Lung (tissue), 12 donors: ENCODE measurements around the gene FAM13C. TPM values are rescaled to one million over a fixed set of nuclear protein-coding genes. Genes with fewer than 3 reads are reported as not detected.

Source experiments
- ATAC-seq: fragments of 200-7000 bp; cut with Tn5 transposase; one replicate; pipeline ENCODE4 v1.9.1; 2020; ENCODE audit warnings: moderate number of reproducible peaks; ENCODE audit not compliant: insufficient read depth, low FRiP score
- DNase-seq, 3 donors: peaks; one replicate each; pipeline ENCODE4 v3.0.0-alpha.2; 2013 to 2017
- H3K27ac ChIP-seq, 2 donors: one replicate each; pipeline ENCODE4 v1.5.1; 2013; ENCODE audit warnings: mild to moderate bottlenecking in 2 of 2, moderate library complexity in 2 of 2, control low read depth in 1 of 2, inconsistent platforms in 1 of 2, low read depth in 1 of 2, low read length in 1 of 2
- H3K27me3 ChIP-seq, 3 donors: one replicate each; pipeline ENCODE4 v1.5.1; 2013; ENCODE audit warnings: low read length in 2 of 3; ENCODE audit not compliant: control insufficient read depth in 3 of 3, insufficient read depth in 3 of 3
- H3K36me3 ChIP-seq, 4 donors: one replicate each; pipeline ENCODE4 v1.5.1; 2013; ENCODE audit warnings: low read length in 4 of 4, mild to moderate bottlenecking in 1 of 4, moderate library complexity in 1 of 4; ENCODE audit not compliant: control insufficient read depth in 4 of 4, insufficient read depth in 4 of 4
- H3K4me1 ChIP-seq, 5 donors: one replicate each; pipeline ENCODE4 v1.5.1; 2013; ENCODE audit warnings: low read length in 5 of 5, mild to moderate bottlenecking in 2 of 5, moderate library complexity in 1 of 5; ENCODE audit not compliant: control insufficient read depth in 5 of 5, insufficient read depth in 5 of 5
- H3K4me3 ChIP-seq: one replicate; pipeline ENCODE4 v1.5.1; 2013; ENCODE audit warnings: mild to moderate bottlenecking, control low read depth, moderate library complexity
- H3K9ac ChIP-seq, 2 donors: one replicate each; pipeline ENCODE4 v1.5.1; 2013; ENCODE audit warnings: low read length in 2 of 2, control low read depth in 1 of 2; ENCODE audit not compliant: insufficient read depth in 1 of 2
- H3K9me3 ChIP-seq, 4 donors: one replicate each; pipeline ENCODE4 v1.5.1; 2013; ENCODE audit warnings: low read length in 3 of 4, mild to moderate bottlenecking in 1 of 4, moderate library complexity in 1 of 4; ENCODE audit not compliant: control insufficient read depth in 4 of 4, insufficient read depth in 3 of 4
- CTCF ChIP-seq: IDR thresholded peaks from 2 replicates; pipeline ENCODE4 v1.5.1; 2012; ENCODE audit warnings: mild to moderate bottlenecking; ENCODE audit errors: control extremely low read depth, extremely low read depth
- WGBS, 2 donors: extraction: QIAGEN DNeasy Blood & Tissue Kit; methylation state at CpG; one replicate each; pipeline ENCODE4 v1.1.7; 2013; 5-methylcytosine and 5-hydroxymethylcytosine counted together
- polyA plus RNA-seq, 2 donors: library from polyadenylated mRNA; stranded (reverse); fragments of 200-250 nt; gene quantifications; one replicate each; pipeline ENCODE4 v1.2.1, GENCODE V29; 2013
- total RNA-seq, 2 donors: library from RNA; depleted of rRNA in 1 of 2; stranded (reverse); fragments of >200 nt in 1 of 2; gene quantifications; one replicate each; pipeline ENCODE4 v1.2.1, GENCODE V29; 2014 to 2021
- donor health status: control.
- donor health status: control.
- donor health status: Bipolar disorder and iron deficiency.
- donor health status: healthy.
- donor health status: DM: yes; HTN: yes; CAD: no.

FAM13C gene
- total and polyA plus RNA-seq, 4 donors, result 1.2 to 59.0 (median 6.2) TPM

DNA sequence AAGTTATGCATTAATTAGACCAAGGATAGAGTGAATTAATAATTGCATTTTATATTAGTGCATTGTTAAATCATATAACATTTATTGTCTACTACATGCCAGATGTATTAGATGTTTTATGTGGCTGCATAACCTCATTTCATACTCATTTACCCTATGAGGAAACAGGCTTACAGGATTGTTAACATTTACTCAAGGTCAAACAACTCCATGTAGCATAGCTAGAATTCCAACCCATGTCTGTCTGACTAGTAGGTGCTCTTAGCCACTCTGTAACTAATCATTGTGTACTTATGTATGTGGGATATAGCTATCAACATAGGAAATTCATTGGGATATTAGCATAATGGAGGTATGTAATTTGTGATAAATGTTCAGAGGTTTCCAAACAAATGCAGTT lies 139.6 kb downstream of the FAM13C start:
- ATAC-seq (no peak), DNase-seq (no peak)
- Histone ChIP-seq H3K27me3 (no peaks in the 10 kb centered on the region), H3K27ac (no peak overlapping the region), H3K9ac (no peak overlapping the region), H3K4me1 (no peaks in the 10 kb centered on the region), H3K9me3 (no peaks in the 10 kb centered on the region), H3K4me3 (no peak overlapping the region), H3K36me3 (no peaks in the 10 kb centered on the region)
- TF ChIP-seq CTCF, result no peak

DNA sequence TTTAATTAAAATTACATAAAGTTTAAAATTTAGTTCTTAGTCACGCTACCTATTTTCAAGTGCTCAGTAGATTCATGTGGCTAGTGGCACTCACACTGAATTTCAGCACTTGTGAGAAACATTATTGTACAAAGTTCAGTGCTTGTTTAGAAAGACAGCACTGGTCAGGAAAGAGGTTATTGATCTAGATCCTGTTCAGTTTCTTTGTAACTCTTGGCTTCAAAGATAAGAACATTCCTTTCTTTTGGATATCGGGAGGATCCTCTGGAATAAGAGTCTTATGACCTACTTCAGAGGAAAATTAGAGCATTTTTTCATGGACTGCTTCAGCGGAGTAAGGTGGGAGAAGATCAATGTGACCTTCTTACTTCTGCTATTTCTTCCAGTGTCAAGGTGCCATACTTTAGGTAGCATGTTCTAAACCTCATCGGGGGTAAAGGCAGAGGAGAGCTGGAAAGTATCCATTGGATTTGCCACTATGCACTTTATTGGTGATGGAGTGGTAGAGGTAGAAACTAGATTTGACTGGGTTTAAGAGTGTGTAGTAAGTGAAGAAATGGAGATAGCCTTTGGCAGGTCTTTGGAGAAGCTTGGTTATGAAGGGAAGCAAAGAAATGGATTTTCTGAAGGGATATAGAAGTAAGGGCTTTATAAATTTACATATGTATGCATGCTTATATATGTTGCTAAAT lies 146.0 kb downstream of the FAM13C start:
- peaks cover 0 to 2% (median 0%) of the 10 kb centered on the region in 3 donors for H3K27me3 ChIP-seq
- DNase-seq, result no peak
- H3K27ac ChIP-seq, result no peak overlapping the region
- no peak overlapping the region for H3K4me3 ChIP-seq
- no peaks in the 10 kb centered on the region for H3K36me3 ChIP-seq
- no peak overlapping the region for H3K9ac ChIP-seq
- no peaks in the 10 kb centered on the region for H3K9me3 ChIP-seq
- H3K4me1 ChIP-seq, result no peaks in the 10 kb centered on the region
- ATAC-seq, result no peak
- no peak for TF ChIP-seq CTCF
- 59 to 60% methylated on average over 4 of the region's 4 CpGs for WGBS, 2 donors

DNA sequence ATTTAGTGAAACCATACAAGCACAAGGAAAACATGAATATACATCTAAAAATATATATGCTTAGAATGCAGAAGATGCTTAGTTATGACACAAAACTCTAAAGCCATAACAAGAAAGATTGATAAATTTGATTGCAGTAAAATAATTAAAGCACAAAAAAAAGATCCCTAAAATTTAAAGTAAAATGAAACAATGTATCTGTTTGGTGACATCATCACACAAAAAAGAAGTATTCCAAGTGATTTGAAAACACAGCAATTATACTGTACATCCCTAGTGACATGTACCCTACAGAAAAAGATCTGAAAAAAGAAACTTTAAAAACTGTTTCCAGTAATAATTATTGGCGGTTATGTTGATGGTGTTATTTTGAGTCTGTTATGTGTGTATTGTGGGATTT lies 148.2 kb downstream of the FAM13C start:
- no peaks in the 10 kb centered on the region for H3K9me3 ChIP-seq

More for the DNA sequence above, 148.2 kb downstream of the FAM13C start:
- H3K4me1 ChIP-seq, result no peaks in the 10 kb centered on the region
- H3K27me3 ChIP-seq, result peaks cover 0 to 2% (median 0%) of the 10 kb centered on the region in 3 donors
- 95 to 98% methylated on average over 1 of the region's 1 CpG for WGBS, 2 donors
- H3K27ac ChIP-seq, result no peak overlapping the region
- no peak for TF ChIP-seq CTCF
- DNase-seq, result no peak
- no peak for ATAC-seq
- H3K4me3 ChIP-seq, result no peak overlapping the region
- H3K36me3 ChIP-seq, result no peaks in the 10 kb centered on the region
- no peak overlapping the region for H3K9ac ChIP-seq
